Activated CD8-positive, alpha-beta memory T cell treated with anti-CD3 and anti-CD28 coated beads, Interleukin-2, amount 50 U/mL, for 1 hour (primary cell): ENCODE data around the gene FMN1.

Experiments used
- DNase-seq: peaks from one replicate; pipeline ENCODE4 v3.0.0-alpha.2; 2020; ENCODE audit errors: extremely low read depth

The FMN1 gene

GRCh38 chr15:33194704-33195670, at the start of gene FMN1:
TSS of gene FMN1 (minus strand) at chr15:33194714. CDS start at chr15:33154914, 39,800 bp downstream.
- peak; percentile 59 for DNase-seq

GRCh38 chr15:33243869-33244268, 49.4 kb upstream of the FMN1 start:
- DNase-seq, result no peak

- no peak for DNase-seq
These were observed 48.9 kb upstream of the FMN1 start for GRCh38 chr15:33243393-33243792.

GRCh38 chr15:33242669-33243191, 48.2 kb upstream of the FMN1 start:
- no peak for DNase-seq

- no peak for DNase-seq
These were observed 47.7 kb upstream of the FMN1 start for GRCh38 chr15:33242165-33242564.

- no peak for DNase-seq
These were observed 42.5 kb upstream of the FMN1 start for GRCh38 chr15:33236841-33237509.

- DNase-seq, result no peak
These were observed 39.5 kb upstream of the FMN1 start for GRCh38 chr15:33234020-33234461.

- peak; percentile 10 for DNase-seq
These were observed 32.2 kb upstream of the FMN1 start for GRCh38 chr15:33226559-33227181.

GRCh38 chr15:33218071-33218491, 23.6 kb upstream of the FMN1 start:
- no peak for DNase-seq

- no peak for DNase-seq
These were observed 21.7 kb upstream of the FMN1 start for GRCh38 chr15:33215941-33216872.

GRCh38 chr15:33211176-33211808, 16.8 kb upstream of the FMN1 start:
- no peak for DNase-seq

- no peak for DNase-seq
These were observed 15.3 kb upstream of the FMN1 start for GRCh38 chr15:33209575-33210481.

- no peak for DNase-seq
These were observed 13.1 kb upstream of the FMN1 start for GRCh38 chr15:33207646-33208045.

- DNase-seq, result no peak
These were observed 11.9 kb upstream of the FMN1 start for GRCh38 chr15:33206366-33206765.

- no peak for DNase-seq
These were observed 10.4 kb upstream of the FMN1 start for GRCh38 chr15:33204926-33205325.

- DNase-seq, result no peak
These were observed 9.6 kb upstream of the FMN1 start for GRCh38 chr15:33204087-33204486.

- no peak for DNase-seq
These were observed 7.1 kb upstream of the FMN1 start for GRCh38 chr15:33201491-33202231.

- no peak for DNase-seq
These were observed 6.4 kb upstream of the FMN1 start for GRCh38 chr15:33200903-33201302.

- no peak for DNase-seq
These were observed 5.9 kb upstream of the FMN1 start for GRCh38 chr15:33200444-33200843.
